WI38 (cell line): ENCODE data around the gene SPATA17.

Source experiments
- H3K4me3 ChIP-seq: 2 replicates; pipeline ENCODE4 v1.5.1; 2011; ENCODE audit warnings: low read depth, mild to moderate bottlenecking, control low read depth, low read length
- CTCF ChIP-seq: IDR thresholded peaks from 2 replicates; pipeline ENCODE4 v1.5.1; 2012; ENCODE audit warnings: low read depth, mild to moderate bottlenecking, control low read depth, low read length

Gene SPATA17

DNA sequence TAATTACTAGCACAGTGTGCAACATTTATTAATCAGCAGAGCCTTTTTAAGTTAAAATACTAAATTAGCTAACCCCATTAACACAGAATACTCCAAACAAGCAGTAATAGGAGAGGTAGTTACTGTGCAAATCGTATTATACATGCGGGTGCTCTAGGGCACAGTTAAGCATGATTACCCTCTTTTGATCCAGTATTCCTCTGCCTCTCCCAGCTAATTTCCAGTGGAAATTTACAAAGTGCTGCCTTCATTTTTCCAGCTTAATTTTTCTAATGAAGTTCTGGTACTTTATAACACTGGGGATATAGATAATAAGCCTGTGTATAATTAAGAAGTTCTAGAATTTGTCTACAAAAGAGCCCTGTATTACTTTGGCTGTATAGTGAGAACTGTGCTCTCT is 159.9 kb downstream of the SPATA17 start:
- no peak for TF ChIP-seq CTCF
- H3K4me3 ChIP-seq = no peak overlapping the region

DNA sequence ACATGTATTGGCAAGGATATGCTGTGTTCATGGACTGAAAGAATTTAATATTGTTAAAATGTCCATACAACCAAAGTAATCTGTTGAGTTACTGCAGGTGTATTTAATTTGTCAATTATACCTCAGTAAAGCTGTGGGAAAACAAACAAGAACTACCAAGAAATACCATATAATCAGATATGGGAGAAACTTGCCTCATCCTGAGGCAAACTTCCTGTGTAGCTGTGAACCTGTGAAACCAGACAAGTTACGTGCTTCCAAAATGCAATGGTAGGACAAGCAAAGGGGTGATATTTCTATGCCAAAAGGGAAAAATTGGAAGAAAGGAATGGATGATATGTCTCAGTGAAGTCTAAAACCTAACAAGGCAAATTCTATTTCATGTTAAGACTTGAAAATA is 174.6 kb downstream of the SPATA17 start:
- no peak overlapping the region for H3K4me3 ChIP-seq
- no peak for TF ChIP-seq CTCF

DNA sequence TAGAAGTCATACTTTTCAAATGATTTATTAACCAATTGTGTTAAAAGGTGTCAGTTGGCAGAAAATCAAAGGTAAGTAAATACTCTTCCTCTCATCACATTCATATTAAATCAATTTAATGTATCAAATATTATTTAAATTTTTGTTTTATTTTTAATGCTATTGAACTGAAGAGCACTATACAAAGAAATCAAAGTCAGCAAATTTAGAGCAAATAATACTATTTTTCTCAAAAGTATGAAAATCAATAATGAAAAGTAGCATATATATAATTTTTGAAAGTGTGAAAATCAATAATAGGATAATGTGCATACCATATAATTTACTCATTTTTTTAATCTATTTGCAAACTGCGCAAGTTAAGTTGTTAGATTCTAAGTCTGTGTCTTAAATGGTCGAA is 181.0 kb downstream of the SPATA17 start:
- no peak for TF ChIP-seq CTCF

GRCh38 chr1:217813031-217813430 is 181.9 kb downstream of the SPATA17 start:
- no peak overlapping the region for H3K4me3 ChIP-seq
- TF ChIP-seq CTCF = no peak

More for the DNA sequence above, 181.0 kb downstream of the SPATA17 start:
- H3K4me3 ChIP-seq = no peak overlapping the region

DNA sequence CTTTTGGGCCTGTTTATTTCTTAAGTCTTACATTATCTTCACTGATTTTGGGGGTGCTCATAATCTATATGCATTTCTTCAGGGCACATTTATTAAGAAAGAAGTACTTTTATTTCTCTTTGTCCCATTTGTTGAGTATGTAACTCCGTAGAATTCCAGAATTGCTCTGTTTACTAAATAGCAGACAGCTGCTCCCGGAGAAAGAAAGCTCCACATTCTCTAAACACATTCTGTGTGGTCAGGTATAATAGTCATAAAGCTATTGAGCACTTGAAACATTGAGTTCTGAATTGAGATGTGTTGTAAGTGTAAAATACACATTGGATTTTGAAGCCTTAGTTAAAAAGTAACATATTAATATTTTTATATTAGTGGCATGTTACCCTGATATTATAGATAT is 206.5 kb downstream of the SPATA17 start:
- TF ChIP-seq CTCF = no peak
- H3K4me3 ChIP-seq = no peak overlapping the region

- TF ChIP-seq CTCF = no peak
- no peak overlapping the region for H3K4me3 ChIP-seq
Measured at GRCh38 chr1:217839161-217839560, 208.0 kb downstream of the SPATA17 start.

DNA sequence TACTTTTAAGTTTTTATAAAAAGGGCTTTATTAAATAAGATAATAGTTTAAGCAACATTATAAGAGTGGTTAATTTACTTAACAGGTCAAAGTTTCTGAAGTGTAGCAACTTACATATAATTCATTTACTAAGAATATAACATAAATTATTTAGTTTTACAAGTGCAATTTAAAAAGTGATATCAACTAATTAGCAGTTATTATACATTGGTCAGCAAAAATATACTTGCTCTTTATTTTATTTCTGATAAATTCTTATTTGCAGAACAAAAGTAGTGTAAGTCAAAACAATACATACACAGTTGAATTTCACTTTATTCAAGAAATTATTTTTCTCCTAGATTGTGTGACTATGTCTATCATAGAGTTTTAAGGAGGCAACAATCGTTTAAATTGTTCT is 215.6 kb downstream of the SPATA17 start:
- no peak for TF ChIP-seq CTCF
- no peak overlapping the region for H3K4me3 ChIP-seq
